ENCODE measurements around the gene TEX50.

GRCh38 chr1:173682184-173682583 is 47.0 kb downstream of the TEX50 start:
- no peak for TF ChIP-seq POLR2A (IDR thresholded peaks at IDR 0.05; ENCODE audit: low read depth, low read length)
- TF ChIP-seq POLR2AphosphoS5 (IDR thresholded peaks at IDR 0.05; ENCODE audit: low read depth, low read length): no peak
- TF ChIP-seq TAF1 (IDR thresholded peaks at IDR 0.05; ENCODE audit: low read depth, low read length): no peak
- TF ChIP-seq SPI1 (IDR thresholded peaks at IDR 0.05; ENCODE audit: low read depth, low read length): no peak
